Right kidney (tissue), 1 donor: ENCODE measurements around the gene LPCAT3.

ENCODE experiments used
- DNase-seq: peaks from one replicate; pipeline ENCODE4 v3.0.0-alpha.2; 2016

LPCAT3 gene

DNA sequence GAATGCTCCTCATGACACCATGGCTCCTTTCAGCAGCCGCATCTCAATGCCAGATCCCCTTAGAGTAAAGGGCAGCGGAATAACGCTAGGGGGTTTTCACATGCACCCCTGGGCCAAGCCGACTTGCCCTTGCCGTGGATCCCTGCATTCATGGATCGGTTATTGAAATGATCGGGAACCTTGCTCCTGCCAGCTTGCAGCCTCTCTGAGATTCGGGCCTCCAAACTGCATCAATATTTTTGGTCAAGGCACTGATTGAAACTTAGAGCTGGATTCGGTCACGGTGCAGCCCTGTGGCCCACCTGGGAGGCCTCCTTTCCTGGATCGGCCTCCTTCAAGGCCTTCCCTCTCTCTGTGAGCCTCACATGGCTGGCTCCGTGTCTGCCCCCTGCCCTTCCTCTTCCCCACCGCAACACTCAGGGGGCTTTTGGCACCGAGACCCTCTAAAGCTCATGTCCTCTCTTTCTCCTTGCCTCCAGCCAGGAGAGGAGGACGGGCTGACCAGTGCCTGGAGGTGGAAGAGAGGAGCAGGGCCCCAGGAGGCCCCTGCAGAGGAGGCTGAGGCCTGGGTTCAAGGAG, 65.3 kb downstream of the LPCAT3 start:
- DNase-seq: no peak

DNA sequence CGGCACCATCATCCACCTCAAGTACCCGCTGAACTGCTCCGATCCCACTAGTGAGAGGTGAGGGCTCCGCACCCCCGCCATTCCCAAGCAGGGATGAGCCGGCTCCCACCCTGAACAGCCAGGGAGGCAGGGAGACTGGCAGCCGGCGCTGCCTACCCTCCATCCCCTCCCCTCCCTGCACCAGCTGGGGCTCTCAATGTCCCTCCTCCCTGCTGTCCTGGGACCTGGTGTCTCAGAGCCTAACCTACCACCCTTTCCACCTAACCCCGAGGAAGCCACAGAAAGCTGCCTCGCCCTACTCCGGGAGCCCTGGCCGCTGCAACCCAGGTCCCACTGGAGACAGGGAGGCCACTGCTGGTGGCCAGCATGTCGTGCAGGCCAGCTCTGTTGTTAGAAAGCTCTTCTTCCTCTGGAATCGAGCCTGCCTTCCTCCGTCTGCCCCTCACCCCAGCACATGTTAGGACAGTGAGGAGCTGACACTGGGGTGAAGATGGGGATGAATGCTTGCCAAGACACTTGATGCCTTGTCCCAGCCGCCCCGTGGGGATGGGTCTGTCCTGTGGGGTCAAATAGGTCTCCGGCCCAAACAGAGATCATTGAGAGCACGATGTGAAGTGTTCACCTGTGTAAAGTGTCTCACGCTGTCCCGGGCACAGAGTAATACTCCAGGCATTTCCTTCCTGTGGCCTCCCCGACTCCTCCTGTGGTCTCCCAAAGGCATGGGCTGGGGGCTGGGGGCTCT, 66.0 kb downstream of the LPCAT3 start:
- DNase-seq: no peak

DNA sequence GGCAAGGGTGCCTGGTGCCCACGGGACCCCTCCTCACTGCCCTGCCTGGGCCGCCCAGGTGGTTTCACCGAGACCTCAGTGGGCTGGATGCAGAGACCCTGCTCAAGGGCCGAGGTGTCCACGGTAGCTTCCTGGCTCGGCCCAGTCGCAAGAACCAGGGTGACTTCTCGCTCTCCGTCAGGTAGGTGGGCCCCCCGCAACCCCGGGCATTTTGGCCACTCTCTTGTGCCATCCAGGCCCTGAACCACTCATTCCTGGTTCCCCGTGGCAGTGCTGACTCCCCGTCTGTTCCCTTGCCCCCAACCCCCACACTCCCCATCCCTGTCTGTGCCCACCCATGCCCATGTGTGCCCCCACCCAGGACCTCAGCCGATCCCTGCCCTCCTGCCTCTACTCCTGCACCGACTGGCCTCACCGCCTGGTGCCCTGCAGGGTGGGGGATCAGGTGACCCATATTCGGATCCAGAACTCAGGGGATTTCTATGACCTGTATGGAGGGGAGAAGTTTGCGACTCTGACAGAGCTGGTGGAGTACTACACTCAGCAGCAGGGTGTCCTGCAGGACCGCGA, 66.6 kb downstream of the LPCAT3 start:
- no peak for DNase-seq

DNA sequence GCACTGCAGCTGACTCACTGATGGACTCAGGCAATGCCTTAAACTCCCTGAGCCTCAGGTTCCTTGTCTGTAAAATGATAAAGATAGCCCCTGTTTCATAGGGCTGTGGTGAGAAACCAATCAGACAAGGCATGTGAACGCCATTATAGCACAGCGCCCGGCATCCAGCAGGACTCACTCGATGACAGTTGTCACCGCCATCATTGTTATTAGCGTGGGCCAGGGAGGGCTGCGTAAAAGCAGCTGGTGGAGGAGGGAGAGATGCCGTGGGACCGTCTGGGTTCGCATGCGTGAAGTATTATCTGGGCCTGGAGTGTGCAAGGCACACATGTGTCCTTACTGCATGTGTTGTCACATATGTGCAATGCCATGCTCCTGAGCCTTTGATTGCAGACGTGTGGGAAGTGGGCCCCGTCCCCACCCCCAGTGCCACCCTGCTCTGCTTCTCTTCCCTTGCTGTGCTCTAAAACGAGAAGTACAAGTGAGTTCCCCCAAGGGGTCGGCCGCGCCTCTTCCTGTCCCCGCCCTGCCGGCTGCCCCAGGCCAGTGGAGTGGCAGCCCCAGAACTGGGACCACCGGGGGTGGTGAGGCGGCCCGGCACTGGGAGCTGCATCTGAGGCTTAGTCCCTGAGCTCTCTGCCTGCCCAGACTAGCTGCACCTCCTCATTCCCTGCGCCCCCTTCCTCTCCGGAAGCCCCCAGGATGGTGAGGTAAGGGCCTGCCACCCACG, 67.3 kb downstream of the LPCAT3 start, which contains the start of gene PTPN6:
Gene PTPN6, plus strand, starts transcription at position 546 of the 730 bp plus-strand sequence. Its CDS starts 157 bp downstream, at position 703.
- no peak for DNase-seq

DNA sequence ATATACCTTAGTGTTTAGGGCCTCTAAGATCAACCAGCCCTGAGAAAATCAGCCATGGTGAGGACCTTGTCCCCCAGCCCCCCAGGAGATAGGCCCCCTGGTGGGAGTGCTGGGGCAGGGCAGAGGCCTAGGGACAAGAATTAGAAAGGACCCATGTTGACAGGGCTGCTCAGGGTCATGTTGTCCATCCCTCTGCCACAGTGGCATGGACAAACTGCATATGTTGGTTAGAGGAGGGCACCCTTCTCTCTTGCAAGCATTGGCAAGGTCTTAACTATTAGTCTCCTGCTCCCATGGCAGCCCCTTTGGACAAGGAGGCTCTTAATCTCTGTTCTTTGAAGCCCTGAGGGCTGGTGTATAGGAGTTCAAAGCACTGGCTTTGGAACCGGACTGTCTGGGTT, 67.9 kb downstream of the LPCAT3 start:
- DNase-seq: no peak

DNA sequence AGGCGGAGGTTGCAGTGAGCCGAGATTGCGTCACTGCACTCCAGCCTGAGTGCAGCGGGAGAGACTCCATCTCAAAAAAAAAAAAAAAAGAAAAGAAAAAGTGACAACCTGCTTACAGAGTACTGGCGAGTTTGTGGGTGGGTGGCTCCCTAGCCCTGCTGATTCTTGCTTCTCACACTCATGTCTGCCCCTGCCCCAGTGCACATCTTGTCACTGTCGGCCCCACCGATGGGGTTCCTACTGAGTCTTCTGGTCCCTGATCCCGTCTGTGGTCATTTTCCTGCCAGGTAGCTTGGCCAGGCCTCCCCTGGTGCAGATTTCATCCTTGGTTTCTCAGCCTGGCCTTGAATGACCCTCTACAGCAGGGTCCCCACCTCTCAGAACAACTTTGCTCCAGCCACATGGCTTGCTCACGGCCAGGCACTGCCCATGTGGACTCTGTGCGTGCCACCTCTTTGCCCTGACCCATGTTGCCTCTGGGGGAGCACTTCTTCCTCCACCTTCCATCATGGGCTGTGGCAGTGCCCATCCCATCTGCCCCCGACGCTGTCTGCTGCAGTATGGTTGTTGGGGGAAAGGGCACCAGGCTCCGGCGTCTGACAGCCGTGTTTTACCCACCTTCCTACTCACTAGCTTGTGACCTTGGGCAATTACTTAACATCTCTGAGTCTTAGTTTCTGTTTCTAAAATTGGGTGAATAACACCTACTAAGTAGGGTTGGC, 69.2 kb downstream of the LPCAT3 start:
- no peak for DNase-seq

DNA sequence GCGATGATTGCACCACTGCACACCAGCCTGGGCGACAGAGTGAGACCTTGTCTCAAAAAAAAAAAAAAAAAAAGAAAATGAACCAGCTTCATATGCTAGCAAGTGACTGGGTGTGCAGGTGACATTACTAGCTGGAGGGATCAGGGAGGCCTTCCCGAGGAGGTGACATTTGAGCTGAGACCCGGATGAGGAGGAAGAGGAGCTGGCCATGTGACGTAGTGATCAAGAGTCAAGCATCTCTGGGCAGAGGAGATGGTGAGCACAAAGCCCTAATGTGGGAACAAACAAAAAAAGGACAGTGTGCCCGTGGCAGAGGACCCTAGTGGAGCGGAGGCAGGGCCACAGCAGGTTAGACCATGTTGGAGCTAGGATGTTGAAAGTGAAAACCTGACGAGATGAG, 70.7 kb downstream of the LPCAT3 start:
- DNase-seq: no peak

DNA sequence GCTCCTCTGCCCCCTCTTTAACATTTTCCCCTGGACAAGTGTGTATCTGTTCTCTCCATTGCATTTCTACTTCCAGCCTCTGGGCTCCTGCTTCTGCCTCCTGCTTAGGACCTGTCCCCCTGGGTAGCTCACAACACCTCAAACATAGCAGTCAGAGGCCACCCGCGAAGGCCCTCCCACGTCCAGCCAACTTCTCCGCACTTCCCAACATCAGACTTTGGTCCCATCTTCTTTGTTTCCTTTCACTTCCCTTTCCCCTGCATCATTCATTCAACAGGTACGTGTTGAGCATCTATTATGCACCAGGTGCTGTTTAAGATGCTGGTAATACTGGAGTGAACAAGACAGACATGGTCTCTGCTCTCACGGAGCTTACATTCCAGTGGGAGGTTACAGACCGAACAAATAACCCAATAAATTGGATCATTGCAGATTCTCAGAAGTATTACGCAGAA, 71.3 kb downstream of the LPCAT3 start:
- no peak for DNase-seq

DNA sequence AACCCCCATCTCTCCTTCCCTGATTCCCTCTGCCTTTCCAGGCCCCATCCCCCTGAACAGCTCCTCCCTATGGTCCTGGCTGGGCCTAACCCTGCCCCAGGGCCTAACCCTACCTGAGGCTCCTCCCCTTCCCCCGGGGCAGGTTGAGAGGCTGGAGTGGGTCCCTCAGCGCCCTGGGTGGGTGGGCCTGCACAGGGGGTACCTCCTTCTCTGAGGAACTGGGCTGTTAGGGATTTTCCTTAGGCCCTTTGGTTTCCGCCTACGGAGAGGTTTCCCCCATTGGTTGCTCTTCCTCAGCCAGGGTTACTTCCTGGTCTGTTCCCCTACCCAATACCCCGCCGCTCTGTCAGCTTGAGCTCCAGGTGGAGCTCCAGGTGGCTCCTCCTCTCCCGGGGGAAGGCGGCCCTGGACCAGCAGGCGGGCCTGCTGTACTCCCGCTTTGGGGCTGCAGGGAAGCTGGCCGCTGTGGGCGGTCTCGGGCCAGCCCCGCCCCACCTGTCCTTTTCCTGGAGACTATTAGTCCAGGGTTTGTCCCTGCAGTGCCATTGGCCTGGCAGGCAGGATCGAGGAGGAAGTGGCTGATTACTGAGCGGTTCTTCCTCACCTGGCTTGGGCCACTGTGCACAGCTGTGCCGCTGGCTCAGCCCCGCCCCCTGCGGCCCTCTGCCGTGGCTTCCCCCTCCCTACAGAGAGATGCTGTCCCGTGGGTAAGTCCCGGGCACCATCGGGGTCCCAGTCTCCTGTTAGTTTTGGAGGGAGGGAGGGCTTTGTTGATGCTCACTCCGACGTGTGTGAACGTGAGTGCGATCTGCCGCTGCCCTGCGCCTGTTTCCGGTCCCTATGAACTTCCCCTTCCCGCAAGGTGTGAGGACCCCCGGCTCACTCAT, 72.0 kb downstream of the LPCAT3 start:
- DNase-seq: peak; percentile 68

DNA sequence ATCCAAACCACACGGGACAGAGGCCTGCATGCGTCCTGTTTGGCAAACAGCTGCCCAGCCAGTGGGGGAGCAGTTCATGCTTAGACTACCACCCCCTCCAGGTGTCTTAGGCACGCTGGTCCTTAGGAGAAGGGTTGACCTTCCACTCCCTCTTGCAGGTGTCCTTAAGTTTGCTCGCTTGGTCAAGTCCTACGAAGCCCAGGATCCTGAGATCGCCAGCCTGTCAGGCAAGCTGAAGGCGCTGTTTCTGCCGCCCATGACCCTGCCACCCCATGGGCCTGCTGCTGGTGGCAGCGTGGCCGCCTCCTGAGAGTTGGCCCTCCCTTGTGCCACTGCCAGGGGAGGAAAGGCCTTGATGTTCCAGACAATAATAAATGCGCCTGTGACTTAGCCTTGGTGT, 72.7 kb downstream of the LPCAT3 start:
- DNase-seq: no peak

DNA sequence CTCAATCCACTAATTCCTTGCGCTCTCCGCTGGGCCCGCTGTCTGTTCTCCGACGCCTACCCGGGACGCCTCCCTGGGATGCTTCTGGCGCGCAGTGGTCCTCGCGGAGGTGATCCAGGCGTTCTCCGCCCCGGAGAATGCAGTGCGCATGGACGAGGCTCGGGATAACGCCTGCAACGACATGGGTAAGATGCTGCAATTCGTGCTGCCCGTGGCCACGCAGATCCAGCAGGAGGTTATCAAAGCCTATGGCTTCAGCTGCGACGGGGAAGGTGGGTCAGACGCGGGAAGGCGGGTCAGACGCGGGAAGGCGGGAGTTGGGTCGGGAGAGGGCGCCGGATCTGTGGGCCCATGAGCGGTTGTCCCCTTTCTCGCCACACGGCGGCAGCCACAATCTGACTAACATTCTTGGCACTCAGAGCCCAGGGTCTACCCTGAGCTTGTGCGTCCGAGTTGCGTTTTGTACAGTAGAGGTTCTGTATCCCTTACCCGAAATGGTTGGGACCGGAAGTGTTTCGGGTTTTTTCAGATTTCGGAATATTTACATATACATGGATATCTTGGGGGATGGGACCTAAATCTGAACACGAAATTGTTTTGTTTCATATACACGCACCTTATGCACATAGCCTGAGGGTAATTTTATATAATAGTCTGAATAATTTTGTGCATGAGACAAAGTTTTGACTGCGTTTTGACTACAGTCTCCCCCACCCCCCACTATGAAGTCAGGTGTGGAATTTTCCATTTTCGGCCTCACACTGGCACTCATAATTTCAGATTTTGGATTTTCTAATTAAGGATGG, 73.7 kb downstream of the LPCAT3 start:
- peak; percentile 90 for DNase-seq

DNA sequence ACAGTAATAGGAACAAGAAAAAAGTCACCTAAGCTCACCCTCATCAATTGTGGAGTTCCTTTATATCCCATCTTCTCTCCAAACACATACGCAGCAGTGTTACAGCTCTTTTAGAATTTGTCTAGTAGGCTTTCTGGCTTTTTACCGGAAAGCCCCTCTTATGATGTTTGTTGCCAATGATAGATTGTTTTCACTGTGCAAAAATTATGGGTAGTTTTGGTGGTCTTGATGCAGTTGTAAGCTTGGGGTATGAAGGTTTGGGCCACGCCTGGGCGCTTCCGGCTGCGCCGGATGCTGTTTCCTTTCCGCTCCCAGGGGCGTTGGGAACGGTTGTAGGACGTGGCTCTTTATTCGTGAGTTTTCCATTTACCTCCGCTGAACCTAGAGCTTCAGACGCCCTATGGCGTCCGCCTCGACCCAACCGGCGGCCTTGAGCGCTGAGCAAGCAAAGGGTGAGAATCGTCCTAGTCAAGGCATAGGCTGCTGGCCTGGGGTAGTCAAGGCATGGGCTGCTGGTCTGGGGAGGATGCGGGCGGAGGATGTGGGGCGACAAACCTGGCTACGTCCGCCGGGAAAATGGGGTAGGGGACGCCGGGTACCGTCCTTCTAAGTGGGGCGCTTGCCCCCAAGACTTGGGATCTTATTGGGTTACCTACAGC, 74.4 kb downstream of the LPCAT3 start, which contains the start of the genes C12orf57 and RNU7-1:
Gene C12orf57, plus strand, starts transcription at position 301 of the 659 bp plus-strand sequence. Its CDS starts 100 bp downstream, at position 401.
Gene RNU7-1, plus strand, starts transcription at position 95 of the 659 bp plus-strand sequence.
- peak; percentile 93 for DNase-seq

DNA sequence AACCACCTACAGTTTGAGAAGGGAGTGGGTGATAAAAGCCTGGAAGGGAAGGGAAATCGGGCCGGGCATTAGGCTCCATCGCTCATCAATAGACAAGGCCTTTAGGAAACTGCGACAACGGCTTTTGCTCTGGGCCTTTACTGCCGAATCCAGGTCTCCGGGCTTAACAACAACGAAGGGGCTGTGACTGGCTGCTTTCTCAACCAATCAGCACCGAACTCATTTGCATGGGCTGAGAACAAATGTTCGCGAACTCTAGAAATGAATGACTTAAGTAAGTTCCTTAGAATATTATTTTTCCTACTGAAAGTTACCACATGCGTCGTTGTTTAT, 74.9 kb downstream of the LPCAT3 start:
- DNase-seq: peak; percentile 92

DNA sequence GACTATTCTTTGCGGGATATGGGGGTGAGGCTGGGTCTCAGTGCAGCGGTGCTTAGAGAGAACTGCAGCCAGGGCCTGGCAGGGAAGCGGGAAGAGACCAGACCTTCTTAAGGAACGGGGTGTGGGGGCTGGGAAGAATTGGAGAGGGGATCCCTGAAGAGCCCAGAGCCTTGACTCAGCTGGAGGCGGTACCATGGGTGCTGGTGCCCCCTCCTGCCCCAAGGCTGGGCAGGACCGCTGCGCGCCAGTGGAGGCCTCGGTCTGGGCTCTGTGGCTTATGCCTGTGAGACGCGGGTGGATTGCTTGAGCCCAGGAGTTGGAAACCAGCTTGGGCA, 76.0 kb downstream of the LPCAT3 start:
- DNase-seq: no peak

DNA sequence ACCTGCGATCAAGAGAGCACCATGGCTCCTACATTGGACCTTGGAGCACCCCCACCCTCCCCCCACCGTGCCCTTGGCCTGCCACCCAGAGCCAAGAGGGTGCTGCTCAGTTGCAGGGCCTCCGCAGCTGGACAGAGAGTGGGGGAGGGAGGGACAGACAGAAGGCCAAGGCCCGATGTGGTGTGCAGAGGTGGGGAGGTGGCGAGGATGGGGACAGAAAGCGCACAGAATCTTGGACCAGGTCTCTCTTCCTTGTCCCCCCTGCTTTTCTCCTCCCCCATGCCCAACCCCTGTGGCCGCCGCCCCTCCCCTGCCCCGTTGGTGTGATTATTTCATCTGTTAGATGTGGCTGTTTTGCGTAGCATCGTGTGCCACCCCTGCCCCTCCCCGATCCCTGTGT, 76.5 kb downstream of the LPCAT3 start:
- DNase-seq: no peak

DNA sequence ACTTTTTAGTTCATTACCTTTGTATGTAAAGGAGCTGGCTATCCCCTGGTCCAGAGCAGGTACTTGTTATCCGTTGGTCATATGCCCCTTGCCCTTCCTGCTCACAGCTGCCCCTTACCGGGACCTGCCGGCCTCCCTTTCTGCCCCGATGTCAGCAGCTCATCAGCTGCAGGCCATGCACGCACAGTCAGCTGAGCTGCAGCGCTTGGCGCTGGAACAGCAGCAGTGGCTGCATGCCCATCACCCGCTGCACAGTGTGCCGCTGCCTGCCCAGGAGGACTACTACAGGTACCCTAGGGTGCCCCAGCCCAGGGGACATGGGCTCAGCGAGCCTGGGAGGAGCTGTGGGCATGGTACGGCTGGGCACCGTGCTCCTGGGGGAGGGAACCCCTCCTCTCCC, 77.0 kb downstream of the LPCAT3 start:
- no peak for DNase-seq

DNA sequence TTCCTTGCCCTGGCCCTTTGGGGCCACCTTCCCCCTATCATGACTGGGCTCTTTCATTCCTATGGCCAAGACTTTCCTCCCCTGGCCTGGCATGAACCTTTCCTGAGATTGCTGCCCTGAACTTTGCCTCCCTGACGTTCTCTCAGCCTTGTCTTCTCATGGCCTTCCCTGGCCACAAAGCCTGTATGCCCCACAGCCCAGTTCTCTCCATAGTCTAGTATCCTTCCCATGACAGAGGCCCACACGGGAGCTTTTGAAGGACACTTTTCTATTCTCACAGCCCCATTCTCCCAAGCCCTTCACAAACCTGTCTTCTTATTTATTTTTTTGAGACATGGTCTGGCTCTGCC, 79.1 kb downstream of the LPCAT3 start:
- DNase-seq: no peak

DNA sequence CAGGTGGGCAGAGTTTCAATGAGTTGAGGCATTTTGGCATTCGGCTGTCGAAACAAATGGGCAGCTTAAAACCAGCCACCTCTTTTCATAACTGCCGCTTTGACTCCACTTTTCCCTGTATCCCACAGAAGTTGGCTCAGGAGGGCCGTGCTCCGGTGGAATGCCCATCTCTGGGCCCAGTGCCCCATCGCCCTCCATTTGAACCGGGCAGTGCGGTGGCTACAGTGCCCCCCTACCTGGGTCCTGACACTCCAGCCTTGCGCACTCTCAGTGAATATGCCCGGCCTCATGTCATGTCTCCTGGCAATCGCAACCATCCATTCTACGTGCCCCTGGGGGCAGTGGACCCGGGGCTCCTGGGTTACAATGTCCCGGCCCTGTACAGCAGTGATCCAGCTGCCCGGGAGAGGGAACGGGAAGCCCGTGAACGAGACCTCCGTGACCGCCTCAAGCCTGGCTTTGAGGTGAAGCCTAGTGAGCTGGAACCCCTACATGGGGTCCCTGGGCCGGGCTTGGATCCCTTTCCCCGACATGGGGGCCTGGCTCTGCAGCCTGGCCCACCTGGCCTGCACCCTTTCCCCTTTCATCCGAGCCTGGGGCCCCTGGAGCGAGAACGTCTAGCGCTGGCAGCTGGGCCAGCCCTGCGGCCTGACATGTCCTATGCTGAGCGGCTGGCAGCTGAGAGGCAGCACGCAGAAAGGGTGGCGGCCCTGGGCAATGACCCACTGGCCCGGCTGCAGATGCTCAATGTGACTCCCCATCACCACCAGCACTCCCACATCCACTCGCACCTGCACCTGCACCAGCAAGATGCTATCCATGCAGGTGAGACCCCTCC, 79.7 kb downstream of the LPCAT3 start:
- no peak for DNase-seq
